CD4-positive, alpha-beta T cell (primary cell): ENCODE data around the gene VPS8. TPM values are rescaled to one million over a fixed set of nuclear protein-coding genes. Genes with fewer than 3 reads are reported as not detected.

Source experiments
- ATAC-seq: fragments of 200-7000 bp; cut with Tn5 transposase; one replicate; pipeline ENCODE4 v1.10.0; 2022; ENCODE audit warnings: mild to moderate bottlenecking; ENCODE audit not compliant: poor library complexity
- CTCF ChIA-PET: fragments of 350-600 bp; sonication (Branson Sonifier 250); formaldehyde crosslinking; loops from one replicate; lab custom pipeline; 2021; ENCODE audit warnings: antibody characterized with exemption, inconsistent platforms; lab: Charles Lee
- POLR2A ChIA-PET: fragments of 350-600 bp; sonication (Branson Sonifier 250); formaldehyde crosslinking; loops from one replicate; lab custom pipeline; 2021; ENCODE audit warnings: antibody characterized with exemption, inconsistent platforms; lab: Charles Lee
- DNase-seq, 14 experiments: peaks; one replicate each; pipeline ENCODE4 v3.0.0-alpha.2; 2013 to 2020; ENCODE audit warnings: mixed read lengths in 2 of 14
- H3K27ac ChIP-seq, 2 donors: one replicate each; pipeline versions ENCODE4 v1.5.1 to v1.7.0; 2013; ENCODE audit warnings: low read length in 2 of 2, low read depth in 1 of 2, mild to moderate bottlenecking in 1 of 2
- H3K27me3 ChIP-seq, 2 experiments: 1 replicate in 1 of 2; 2 replicates in 1 of 2; pipeline versions ENCODE4 v1.6.1 to v1.7.0; 2013; ENCODE audit warnings: low read length in 2 of 2, control low read depth in 1 of 2, mild to moderate bottlenecking in 1 of 2, moderate library complexity in 1 of 2; ENCODE audit not compliant: insufficient read depth in 2 of 2, control insufficient read depth in 1 of 2
- H3K36me3 ChIP-seq: one replicate; pipeline ENCODE4 v1.6.1; 2013; ENCODE audit warnings: low read length, control low read depth; ENCODE audit not compliant: insufficient read depth
- H3K4me1 ChIP-seq: one replicate; pipeline ENCODE4 v1.6.1; 2013; ENCODE audit warnings: low read length, control low read depth; ENCODE audit not compliant: insufficient read depth
- H3K4me3 ChIP-seq: one replicate; pipeline ENCODE4 v1.5.1; 2013; ENCODE audit warnings: mild to moderate bottlenecking, low read length, moderate library complexity
- H3K9me3 ChIP-seq, 2 experiments: 1 replicate in 1 of 2; 2 replicates in 1 of 2; pipeline versions ENCODE4 v1.6.1 to v1.7.0; 2013; ENCODE audit warnings: low read length in 2 of 2, mild to moderate bottlenecking in 2 of 2, control low read depth in 1 of 2, moderate library complexity in 1 of 2; ENCODE audit not compliant: control insufficient read depth in 1 of 2, insufficient read depth in 1 of 2
- H3K27ac Mint-ChIP-seq: one replicate; pipeline ENCODE4 v1.8.0; 2020; ENCODE audit warnings: mixed read lengths
- H3K27me3 Mint-ChIP-seq: one replicate; pipeline ENCODE4 v1.8.0; 2021; ENCODE audit warnings: mixed read lengths
- H3K36me3 Mint-ChIP-seq: one replicate; pipeline ENCODE4 v1.8.0; 2021; ENCODE audit warnings: low read depth, mixed read lengths
- H3K4me1 Mint-ChIP-seq: one replicate; pipeline ENCODE4 v1.8.0; 2021; ENCODE audit warnings: low read depth, mixed read lengths
- H3K4me3 Mint-ChIP-seq: one replicate; pipeline ENCODE4 v1.8.0; 2020; ENCODE audit warnings: mild to moderate bottlenecking, mixed read lengths
- H3K9me3 Mint-ChIP-seq: one replicate; pipeline ENCODE4 v1.8.0; 2020; ENCODE audit warnings: mixed read lengths
- CTCF ChIP-seq: fragments of 200-600 bp; IDR thresholded peaks from one replicate; pipeline ENCODE4 v1.8.0; 2022; ENCODE audit warnings: antibody characterized with exemption, mild to moderate bottlenecking
- intact Hi-C, 2 experiments: fragments of 100-400 bp; cut with DNase I in 1 of 2; cut with micrococcal nuclease in 1 of 2; formaldehyde crosslinking; loops; one replicate each; pipeline versions ENCODE4 v1.15.1 to v1.9.0; 2023 to 2025; cut with DNase I, micrococcal nuclease
- total RNA-seq, 174 experiments: library from RNA in 2 of 174; stranded (reverse) in 2 of 174; gene quantifications; one replicate each; pipeline ENCODE4 v1.2.3 and lab custom pipeline; 2021 to 2026

VPS8 gene
- total RNA-seq, 2 experiments from 2014 or later = 56.8 to 61.2 TPM

GRCh38 chr3:184788751-184789150, 23.2 kb upstream of the VPS8 start:
- intact Hi-C loops = no loop called here
- peaks cover 20% of the 10 kb centered on the region for H3K4me1 ChIP-seq
- no peak for ATAC-seq
- Mint-ChIP-seq H3K4me3 (no peak overlapping the region), H3K4me1 (peaks cover 26% of the 10 kb centered on the region), H3K27ac (no peak overlapping the region), H3K9me3 (no peaks in the 10 kb centered on the region), H3K27me3 (no peaks in the 10 kb centered on the region), H3K36me3 (no peaks in the 10 kb centered on the region)
- ChIA-PET CTCF (no interaction called here), POLR2A (interaction anchor here (0.7 kb wide), 1 partner anchor 54 kb away, joined by 3 read pairs; no protein-coding TSS in a partner anchor)
- no peaks in the 10 kb centered on the region for H3K27me3 ChIP-seq
- H3K27ac ChIP-seq = no peak overlapping the region
- no peak for TF ChIP-seq CTCF
- H3K4me3 ChIP-seq = no peak overlapping the region
- no peaks in the 10 kb centered on the region for H3K36me3 ChIP-seq
- DNase-seq = no peak
- H3K9me3 ChIP-seq = no peaks in the 10 kb centered on the region

DNA sequence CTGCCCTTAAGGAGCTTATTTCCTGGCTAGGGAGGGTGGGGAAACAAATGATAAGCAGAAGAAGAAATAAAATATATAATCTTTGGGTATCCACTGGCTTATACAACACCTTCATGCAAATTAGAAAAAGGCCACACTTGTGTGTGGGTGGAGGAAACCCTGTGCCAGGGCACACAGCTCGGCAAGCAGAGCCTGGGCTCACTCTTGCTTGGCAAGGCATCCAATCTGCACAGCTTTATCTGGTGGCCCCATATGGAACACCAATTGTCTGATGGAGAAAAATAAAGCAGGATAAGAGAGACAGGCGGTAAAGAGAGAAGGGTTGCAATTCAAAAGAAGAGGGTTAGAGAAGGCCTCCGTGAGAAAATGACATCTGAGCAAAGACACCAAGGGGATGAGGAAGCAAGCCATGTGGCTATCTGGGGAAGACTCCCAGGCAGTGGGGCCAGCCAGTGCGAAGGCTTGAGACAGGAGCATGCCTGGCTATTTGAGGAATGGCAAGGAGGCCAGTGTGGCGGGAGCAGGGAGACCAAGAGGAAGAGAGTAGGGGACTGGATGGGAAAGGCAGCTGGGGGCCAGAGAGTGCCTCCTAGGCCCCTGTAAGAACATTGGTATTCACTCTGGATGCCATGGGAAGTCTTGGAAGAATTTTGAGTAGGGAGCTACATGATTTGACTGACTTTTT, 22.5 kb upstream of the VPS8 start:
- peaks cover 20% of the 10 kb centered on the region for H3K4me1 ChIP-seq
- no peaks in the 10 kb centered on the region for H3K9me3 ChIP-seq
- TF ChIP-seq CTCF = no peak
- H3K27ac ChIP-seq = no peak overlapping the region
- no peak overlapping the region for H3K4me3 Mint-ChIP-seq
- no peaks in the 10 kb centered on the region for H3K27me3 ChIP-seq
- H3K27ac Mint-ChIP-seq = no peak overlapping the region
- no peaks in the 10 kb centered on the region for H3K36me3 Mint-ChIP-seq
- H3K36me3 ChIP-seq = no peaks in the 10 kb centered on the region
- CTCF ChIA-PET = no interaction called here
- ATAC-seq = no peak
- peaks cover 25% of the 10 kb centered on the region for H3K4me1 Mint-ChIP-seq
- DNase-seq = no peak
- no peak overlapping the region for H3K4me3 ChIP-seq
- H3K27me3 Mint-ChIP-seq = no peaks in the 10 kb centered on the region
- intact Hi-C loops = no loop called here
- POLR2A ChIA-PET = interaction anchor here (0.7 kb wide), 1 partner anchor 55 kb away, joined by 3 read pairs; no protein-coding TSS in a partner anchor
- H3K9me3 Mint-ChIP-seq = no peaks in the 10 kb centered on the region

- no peak overlapping the region for H3K27ac ChIP-seq
- intact Hi-C loops = no loop called here
- no peaks in the 10 kb centered on the region for H3K27me3 Mint-ChIP-seq
- no peak overlapping the region for H3K27ac Mint-ChIP-seq
- H3K36me3 ChIP-seq = no peaks in the 10 kb centered on the region
- no peak overlapping the region for H3K4me3 Mint-ChIP-seq
- H3K9me3 ChIP-seq = no peaks in the 10 kb centered on the region
- H3K4me3 ChIP-seq = no peak overlapping the region
- no peak for DNase-seq
- no peaks in the 10 kb centered on the region for H3K36me3 Mint-ChIP-seq
- CTCF ChIA-PET = no interaction called here
- no peaks in the 10 kb centered on the region for H3K9me3 Mint-ChIP-seq
- POLR2A ChIA-PET = no interaction called here
- H3K4me1 Mint-ChIP-seq = peaks cover 8% of the 10 kb centered on the region
- no peak for ATAC-seq
- H3K27me3 ChIP-seq = no peaks in the 10 kb centered on the region
- TF ChIP-seq CTCF = no peak
- H3K4me1 ChIP-seq = peaks cover 8% of the 10 kb centered on the region
Observed at GRCh38 chr3:184791171-184791570, 20.8 kb upstream of the VPS8 start.
